IMR-90 (cell line): Measurements from ENCODE around the gene CLPTM1.

Experiments
- BHLHE40 ChIP-seq: fragments of 150-350 bp; IDR thresholded peaks from 2 replicates; pipeline ENCODE4 v1.6.1; 2016; ENCODE audit warnings: mild to moderate bottlenecking, low read depth, low read length
- CEBPB ChIP-seq: IDR thresholded peaks from 2 replicates; pipeline ENCODE4 v1.6.1; 2012; ENCODE audit warnings: low read depth, low read length, improper control_type of control experiment
- CTCF ChIP-seq: conservative IDR thresholded peaks from 2 replicates; pipeline ENCODE4 v1.5.1; 2012; ENCODE audit warnings: mild to moderate bottlenecking, low read depth, low read length, improper control_type of control experiment
- MAFK ChIP-seq: IDR thresholded peaks from 2 replicates; pipeline ENCODE4 v1.6.1; 2012; ENCODE audit warnings: low read depth, low read length, improper control_type of control experiment
- MAZ ChIP-seq: IDR thresholded peaks from 2 replicates; pipeline ENCODE4 v1.6.1; 2012; ENCODE audit warnings: low read depth, mild to moderate bottlenecking, low read length, improper control_type of control experiment, moderate library complexity, borderline replicate concordance
- MXI1 ChIP-seq: IDR thresholded peaks from 2 replicates; pipeline ENCODE4 v1.6.1; 2012; ENCODE audit warnings: low read depth, mild to moderate bottlenecking, low read length, moderate library complexity, borderline replicate concordance
- NFE2L2 ChIP-seq: fragments of 150-350 bp; IDR thresholded peaks from 2 replicates; pipeline ENCODE4 v1.6.1; 2016; ENCODE audit warnings: low read depth, mild to moderate bottlenecking, low read length
- POLR2A ChIP-seq: IDR thresholded peaks from 2 replicates; pipeline ENCODE4 v1.6.1; 2012; ENCODE audit warnings: mild to moderate bottlenecking, low read depth, low read length
- RFX5 ChIP-seq: IDR thresholded peaks from 2 replicates; pipeline ENCODE4 v1.8.0; 2012; ENCODE audit warnings: low read depth, mild to moderate bottlenecking, low read length, moderate library complexity
- SMC3 ChIP-seq: fragments of 150-350 bp; IDR thresholded peaks from 2 replicates; pipeline ENCODE4 v1.6.1; 2016; ENCODE audit warnings: low read depth, mild to moderate bottlenecking, antibody characterized with exemption, low read length, moderate library complexity
- TF ChIP-seq, protein P1 (sequence below): fragments of 150-350 bp; IDR thresholded peaks from 2 replicates; pipeline ENCODE4 v1.6.1; 2017; ENCODE audit warnings: mild to moderate bottlenecking, antibody characterized with exemption, low read length, low read depth

DNA sequence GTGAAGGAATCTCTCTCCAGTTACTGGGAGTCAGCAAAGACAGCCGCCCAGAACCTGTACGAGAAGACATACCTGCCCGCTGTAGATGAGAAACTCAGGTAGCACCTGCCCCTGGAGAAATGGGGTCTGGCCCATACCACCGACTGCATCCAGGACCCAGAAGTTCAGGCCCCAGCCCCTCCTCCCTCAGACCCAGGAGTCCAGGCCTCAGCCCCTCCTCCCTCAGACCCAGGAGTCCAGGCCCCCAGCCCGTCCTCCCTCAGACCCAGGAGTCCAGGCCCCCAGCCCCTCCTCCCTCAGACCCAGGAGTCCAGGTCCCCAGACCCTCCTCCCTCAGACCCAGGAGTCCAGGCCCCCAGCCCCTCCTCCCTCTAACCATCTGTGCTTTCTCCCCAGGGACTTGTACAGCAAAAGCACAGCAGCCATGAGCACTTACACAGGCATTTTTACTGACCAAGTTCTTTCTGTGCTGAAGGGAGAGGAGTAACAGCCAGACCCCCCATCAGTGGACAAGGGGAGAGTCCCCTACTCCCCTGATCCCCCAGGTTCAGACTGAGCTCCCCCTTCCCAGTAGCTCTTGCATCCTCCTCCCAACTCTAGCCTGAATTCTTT lies 6.3 kb upstream of the CLPTM1 start:
- TF ChIP-seq SMC3 (no peak), CTCF (no peak), POLR2A (no peak), MXI1 (no peak), MAZ (no peak), BHLHE40 (no peak), MAFK (no peak), RFX5 (no peak), NFE2L2 (no peak), CEBPB (no peak)
- TF ChIP-seq, protein P1, sequence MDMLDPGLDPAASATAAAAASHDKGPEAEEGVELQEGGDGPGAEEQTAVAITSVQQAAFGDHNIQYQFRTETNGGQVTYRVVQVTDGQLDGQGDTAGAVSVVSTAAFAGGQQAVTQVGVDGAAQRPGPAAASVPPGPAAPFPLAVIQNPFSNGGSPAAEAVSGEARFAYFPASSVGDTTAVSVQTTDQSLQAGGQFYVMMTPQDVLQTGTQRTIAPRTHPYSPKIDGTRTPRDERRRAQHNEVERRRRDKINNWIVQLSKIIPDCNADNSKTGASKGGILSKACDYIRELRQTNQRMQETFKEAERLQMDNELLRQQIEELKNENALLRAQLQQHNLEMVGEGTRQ = no peak
